HepG2 (cell line): ENCODE data around the gene DNAJB12. TPM values are rescaled to one million over a fixed set of nuclear protein-coding genes. Genes with fewer than 3 reads are reported as not detected.

Source experiments
- ATM ChIP-seq: fragments of 450-650 bp; IDR thresholded peaks from 2 replicates; pipeline ENCODE4 v1.7.1; 2017; ENCODE audit warnings: mild to moderate bottlenecking, borderline replicate concordance
- CBX2 ChIP-seq, 2 experiments: fragments of 200-600 bp in 1 of 2; sonication (generic); formaldehyde crosslinking in 1 of 2; IDR thresholded peaks; 2 replicates each; pipeline versions ENCODE4 v1.7.0 to v1.8.1; 2018 to 2022; ENCODE audit warnings: low read depth in 2 of 2, low read length in 1 of 2, mild to moderate bottlenecking in 1 of 2, missing genetic modification reagents in 1 of 2
- GABPA ChIP-seq, 2 experiments: IDR thresholded peaks; 2 replicates each; pipeline ENCODE4 v1.6.1; 2011 to 2016; ENCODE audit warnings: low read depth in 2 of 2, low read length in 1 of 2, missing biosample characterization in 1 of 2, missing genetic modification characterization in 1 of 2
- HDAC6 ChIP-seq: fragments of 200-600 bp; sonication (generic); IDR thresholded peaks from 2 replicates; pipeline ENCODE4 v1.7.0; 2017; ENCODE audit warnings: mild to moderate bottlenecking, antibody characterized with exemption, low read length, low read depth
- KDM2A ChIP-seq: sonication (generic); formaldehyde crosslinking; IDR thresholded peaks from 2 replicates; pipeline ENCODE4 v1.4.0; 2020; ENCODE audit warnings: low read depth, missing genetic modification reagents, borderline replicate concordance
- MED1 ChIP-seq: sonication (generic); formaldehyde crosslinking; IDR thresholded peaks from 2 replicates; pipeline ENCODE4 v1.4.0; 2020; ENCODE audit warnings: missing genetic modification reagents
- RBM39 ChIP-seq: fragments of 200-400 bp; formaldehyde crosslinking; IDR thresholded peaks from one replicate; pipeline ENCODE4 v1.6.1; 2018; ENCODE audit warnings: antibody characterized with exemption, mild to moderate bottlenecking, low read depth, low read length; ENCODE audit not compliant: poor library complexity, severe bottlenecking
- SALL2 ChIP-seq: sonication (generic); formaldehyde crosslinking; IDR thresholded peaks from 2 replicates; pipeline ENCODE4 v1.8.1; 2023; ENCODE audit warnings: mild to moderate bottlenecking, missing genetic modification reagents, inconsistent platforms
- SP2 ChIP-seq: sonication (generic); formaldehyde crosslinking; IDR thresholded peaks from 2 replicates; pipeline ENCODE4 v1.5.1; 2020; ENCODE audit warnings: mild to moderate bottlenecking, missing genetic modification reagents
- TAF15 ChIP-seq: fragments of 200-400 bp; formaldehyde crosslinking; IDR thresholded peaks from one replicate; pipeline ENCODE4 v1.6.1; 2018; ENCODE audit warnings: mild to moderate bottlenecking, low read depth, low read length; ENCODE audit not compliant: poor library complexity, severe bottlenecking
- ZBTB21 ChIP-seq: sonication (generic); formaldehyde crosslinking; IDR thresholded peaks from 2 replicates; pipeline ENCODE4 v1.4.0; 2020; ENCODE audit warnings: missing genetic modification reagents
- ZFY ChIP-seq: sonication (generic); formaldehyde crosslinking; IDR thresholded peaks from 2 replicates; pipeline ENCODE4 v1.4.0; 2020; ENCODE audit warnings: missing genetic modification reagents
- ZNF788 ChIP-seq: sonication (generic); formaldehyde crosslinking; IDR thresholded peaks from 2 replicates; pipeline ENCODE4 v1.5.0; 2020; ENCODE audit warnings: mild to moderate bottlenecking, missing genetic modification reagents, borderline replicate concordance
- polyA plus RNA-seq, 8 experiments: library from polyadenylated mRNA; depleted of rRNA in 3 of 8; stranded (reverse) in 7 of 8; unstranded in 1 of 8; fragments of >200 nt; fragmentation: Illumina TruSeq in 4 of 8; extraction: Trizol in 4 of 8; gene quantifications; 2 replicates each; pipeline versions ENCODE4 v1.2.1 to v1.2.3, GENCODE V29; 2011 to 2016; ENCODE audit warnings: low read depth in 4 of 8, missing spikeins in 1 of 8, mixed read lengths in 1 of 8; ENCODE audit not compliant: insufficient read depth in 1 of 8
- total RNA-seq, 5 experiments: library from RNA; depleted of rRNA; stranded (reverse); fragments of >200 nt; fragmentation: Illumina TruSeq; extraction: Trizol; gene quantifications; 2 replicates each; pipeline ENCODE4 v1.2.3, GENCODE V29; 2016; ENCODE audit warnings: low read depth in 1 of 5
- TF ChIP-seq, protein P1 (sequence below): sonication (generic); formaldehyde crosslinking; conservative IDR thresholded peaks from 2 replicates; pipeline ENCODE4 v1.8.0; 2022; ENCODE audit warnings: missing genetic modification reagents
- TF ChIP-seq, protein P2 (sequence below): IDR thresholded peaks from 2 replicates; pipeline ENCODE4 v1.6.1; 2016; ENCODE audit warnings: control low read depth
- TF ChIP-seq, protein P3 (sequence below): sonication (generic); formaldehyde crosslinking; IDR thresholded peaks from 2 replicates; pipeline ENCODE4 v1.4.0; 2020; ENCODE audit warnings: mild to moderate bottlenecking, low read depth, missing genetic modification reagents
- TF ChIP-seq, protein P4 (sequence below): sonication (generic); formaldehyde crosslinking; IDR thresholded peaks from 2 replicates; pipeline ENCODE4 v1.8.1; 2023; ENCODE audit warnings: mild to moderate bottlenecking, moderate library complexity, missing genetic modification reagents
- TF ChIP-seq, protein P5 (sequence below): sonication (generic); formaldehyde crosslinking; IDR thresholded peaks from 2 replicates; pipeline ENCODE4 v1.5.0; 2020; ENCODE audit warnings: missing genetic modification reagents, mild to moderate bottlenecking, borderline replicate concordance
- TF ChIP-seq, protein P6 (sequence below): sonication (generic); formaldehyde crosslinking; IDR thresholded peaks from 2 replicates; pipeline ENCODE4 v1.5.1; 2020; ENCODE audit warnings: mild to moderate bottlenecking, moderate library complexity, missing genetic modification reagents
- TF ChIP-seq, protein P7 (sequence below): IDR thresholded peaks from 2 replicates; pipeline ENCODE4 v1.6.1; 2016; ENCODE audit warnings: mild to moderate bottlenecking, missing biosample characterization, missing genetic modification reagents

Gene DNAJB12
- total and polyA plus RNA-seq, 2 of the 13 experiments (the other 11 are each of a cell fraction or from before 2014, with no cell fraction given) = 10.8 to 18.2 TPM

DNA sequence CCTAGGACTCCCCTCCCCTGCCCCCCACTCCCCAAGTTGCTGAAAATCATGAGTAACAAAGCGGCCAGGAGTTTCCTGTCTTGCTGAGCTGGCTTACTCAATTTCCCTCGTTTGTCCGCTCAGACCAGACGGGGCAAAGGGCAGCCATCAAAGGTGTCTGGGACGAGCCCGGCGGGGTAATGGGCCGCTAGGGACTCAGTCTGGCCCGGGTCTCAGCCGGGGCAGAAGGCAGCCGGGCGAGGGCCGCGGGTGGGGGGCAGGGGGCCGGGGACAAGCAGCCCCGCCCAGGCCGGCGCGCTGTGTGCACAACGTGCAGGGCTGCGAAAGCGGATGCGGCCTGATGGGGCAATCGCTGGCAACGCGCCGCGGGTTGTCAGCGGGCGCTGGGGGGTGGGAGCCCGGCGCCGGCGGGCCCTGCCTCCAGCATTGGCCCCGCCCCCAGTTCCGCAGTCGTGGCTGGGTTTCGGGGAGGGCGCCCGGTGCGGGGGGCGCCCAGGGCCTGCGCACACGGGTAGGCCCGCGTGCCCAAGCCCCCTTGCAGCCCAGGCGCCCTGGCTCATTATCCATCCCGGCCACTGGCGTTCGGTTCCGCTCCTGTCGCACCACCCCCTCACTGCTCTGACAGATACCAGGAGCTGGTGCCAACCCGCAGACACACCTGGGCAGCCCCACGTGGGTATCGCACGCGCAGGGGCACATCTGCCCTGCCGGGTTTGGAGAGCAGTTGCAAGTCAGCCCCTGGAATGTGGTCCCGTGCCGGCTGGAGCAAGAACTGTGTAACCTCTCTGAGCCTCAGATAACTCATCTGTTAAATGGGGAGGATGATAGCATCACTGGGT is 35.1 kb downstream of the DNAJB12 start (continued):
- TF ChIP-seq, protein P1, sequence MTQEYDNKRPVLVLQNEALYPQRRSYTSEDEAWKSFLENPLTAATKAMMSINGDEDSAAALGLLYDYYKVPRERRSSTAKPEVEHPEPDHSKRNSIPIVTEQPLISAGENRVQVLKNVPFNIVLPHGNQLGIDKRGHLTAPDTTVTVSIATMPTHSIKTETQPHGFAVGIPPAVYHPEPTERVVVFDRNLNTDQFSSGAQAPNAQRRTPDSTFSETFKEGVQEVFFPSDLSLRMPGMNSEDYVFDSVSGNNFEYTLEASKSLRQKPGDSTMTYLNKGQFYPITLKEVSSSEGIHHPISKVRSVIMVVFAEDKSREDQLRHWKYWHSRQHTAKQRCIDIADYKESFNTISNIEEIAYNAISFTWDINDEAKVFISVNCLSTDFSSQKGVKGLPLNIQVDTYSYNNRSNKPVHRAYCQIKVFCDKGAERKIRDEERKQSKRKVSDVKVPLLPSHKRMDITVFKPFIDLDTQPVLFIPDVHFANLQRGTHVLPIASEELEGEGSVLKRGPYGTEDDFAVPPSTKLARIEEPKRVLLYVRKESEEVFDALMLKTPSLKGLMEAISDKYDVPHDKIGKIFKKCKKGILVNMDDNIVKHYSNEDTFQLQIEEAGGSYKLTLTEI (CRISPR knock-in tag) = no peak
- TF ChIP-seq KDM2A (CRISPR knock-in tag) (peak; percentile 58), RBM39 (peak; percentile 57), ZBTB21 (CRISPR knock-in tag) (no peak; the same call in 1 of the 2 replicates), ZFY (peak; percentile 85), TAF15 (no peak), SP2 (CRISPR knock-in tag) (no peak), HDAC6 (no peak; the same call in 1 of the 2 replicates), CBX2 (IDR thresholded peaks at IDR 0.05; ENCODE audit: low read depth, low read length) (no peak), CBX2 (CRISPR knock-in tag; IDR thresholded peaks at IDR 0.05; ENCODE audit: low read depth) (no peak), MED1 (CRISPR knock-in tag) (peak; percentile 95), GABPA (IDR thresholded peaks at IDR 0.05; ENCODE audit: low read depth, low read length) (no peak), GABPA (CRISPR knock-in tag; IDR thresholded peaks at IDR 0.05; ENCODE audit: low read depth) (0 out of 2 replicates have a peak, but pooled peaks have one; percentile 14), ATM (no peak), SALL2 (CRISPR knock-in tag) (peak; percentile 66; the same call in 1 of the 2 replicates), ZNF788 (peak; percentile 71; the same call in 1 of the 2 replicates)
- TF ChIP-seq, protein P2, sequence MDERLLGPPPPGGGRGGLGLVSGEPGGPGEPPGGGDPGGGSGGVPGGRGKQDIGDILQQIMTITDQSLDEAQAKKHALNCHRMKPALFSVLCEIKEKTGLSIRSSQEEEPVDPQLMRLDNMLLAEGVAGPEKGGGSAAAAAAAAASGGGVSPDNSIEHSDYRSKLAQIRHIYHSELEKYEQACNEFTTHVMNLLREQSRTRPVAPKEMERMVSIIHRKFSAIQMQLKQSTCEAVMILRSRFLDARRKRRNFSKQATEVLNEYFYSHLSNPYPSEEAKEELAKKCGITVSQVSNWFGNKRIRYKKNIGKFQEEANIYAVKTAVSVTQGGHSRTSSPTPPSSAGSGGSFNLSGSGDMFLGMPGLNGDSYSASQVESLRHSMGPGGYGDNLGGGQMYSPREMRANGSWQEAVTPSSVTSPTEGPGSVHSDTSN (CRISPR knock-in tag) = no peak
- TF ChIP-seq, protein P3, sequence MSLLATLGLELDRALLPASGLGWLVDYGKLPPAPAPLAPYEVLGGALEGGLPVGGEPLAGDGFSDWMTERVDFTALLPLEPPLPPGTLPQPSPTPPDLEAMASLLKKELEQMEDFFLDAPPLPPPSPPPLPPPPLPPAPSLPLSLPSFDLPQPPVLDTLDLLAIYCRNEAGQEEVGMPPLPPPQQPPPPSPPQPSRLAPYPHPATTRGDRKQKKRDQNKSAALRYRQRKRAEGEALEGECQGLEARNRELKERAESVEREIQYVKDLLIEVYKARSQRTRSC (CRISPR knock-in tag) = no peak
- TF ChIP-seq, protein P4, sequence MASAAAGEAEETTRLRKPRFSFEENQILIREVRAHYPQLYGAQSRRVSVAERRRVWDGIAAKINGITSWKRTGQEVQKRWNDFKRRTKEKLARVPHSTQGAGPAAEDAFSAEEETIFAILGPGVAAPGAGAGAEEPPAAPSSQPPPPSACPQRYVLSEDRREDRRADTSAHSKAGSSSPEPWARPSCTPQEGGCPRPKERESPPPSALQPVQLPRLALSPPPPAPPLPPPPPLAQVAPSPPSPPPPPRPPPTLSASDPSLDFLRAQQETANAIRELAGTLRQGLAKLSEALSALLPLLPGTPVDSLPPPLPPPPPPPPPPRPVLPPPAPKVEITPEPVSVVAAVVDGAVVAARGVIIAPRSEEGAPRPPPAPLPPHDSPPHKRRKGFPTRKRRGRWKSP (CRISPR knock-in tag) = peak; percentile 43; the same call in 1 of the 2 replicates
- TF ChIP-seq, protein P5, sequence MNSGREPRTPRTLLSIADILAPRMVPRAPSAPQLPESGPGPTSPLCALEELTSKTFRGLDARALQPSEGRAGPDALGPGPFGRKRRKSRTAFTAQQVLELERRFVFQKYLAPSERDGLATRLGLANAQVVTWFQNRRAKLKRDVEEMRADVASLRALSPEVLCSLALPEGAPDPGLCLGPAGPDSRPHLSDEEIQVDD (CRISPR knock-in tag) = no peak
- TF ChIP-seq, protein P6, sequence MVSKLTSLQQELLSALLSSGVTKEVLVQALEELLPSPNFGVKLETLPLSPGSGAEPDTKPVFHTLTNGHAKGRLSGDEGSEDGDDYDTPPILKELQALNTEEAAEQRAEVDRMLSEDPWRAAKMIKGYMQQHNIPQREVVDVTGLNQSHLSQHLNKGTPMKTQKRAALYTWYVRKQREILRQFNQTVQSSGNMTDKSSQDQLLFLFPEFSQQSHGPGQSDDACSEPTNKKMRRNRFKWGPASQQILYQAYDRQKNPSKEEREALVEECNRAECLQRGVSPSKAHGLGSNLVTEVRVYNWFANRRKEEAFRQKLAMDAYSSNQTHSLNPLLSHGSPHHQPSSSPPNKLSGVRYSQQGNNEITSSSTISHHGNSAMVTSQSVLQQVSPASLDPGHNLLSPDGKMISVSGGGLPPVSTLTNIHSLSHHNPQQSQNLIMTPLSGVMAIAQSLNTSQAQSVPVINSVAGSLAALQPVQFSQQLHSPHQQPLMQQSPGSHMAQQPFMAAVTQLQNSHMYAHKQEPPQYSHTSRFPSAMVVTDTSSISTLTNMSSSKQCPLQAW = 0 out of 2 replicates have a peak, but pooled peaks have one; percentile 15
- TF ChIP-seq, protein P7, sequence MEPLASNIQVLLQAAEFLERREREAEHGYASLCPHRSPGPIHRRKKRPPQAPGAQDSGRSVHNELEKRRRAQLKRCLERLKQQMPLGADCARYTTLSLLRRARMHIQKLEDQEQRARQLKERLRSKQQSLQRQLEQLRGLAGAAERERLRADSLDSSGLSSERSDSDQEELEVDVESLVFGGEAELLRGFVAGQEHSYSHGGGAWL (CRISPR knock-in tag) = peak; percentile 72; the same call in 1 of the 2 replicates
